GM12878 (cell line): ENCODE data around the gene GRIP2. TPM values are rescaled to one million over a fixed set of nuclear protein-coding genes. Genes with fewer than 3 reads are reported as not detected.

Experiments
- ATAC-seq: fragments of 200-7000 bp; cut with Tn5 transposase; 3 replicates; pipeline ENCODE4 v1.9.1; 2020; ENCODE audit warnings: mild to moderate bottlenecking, moderate library complexity
- BruUV-seq: library from RNA; stranded (reverse); fragments of 400-500 nt; replicated peaks from 2 replicates; lab custom pipeline; 2021; lab: Mats Ljungman, UMichigan
- CTCF ChIA-PET: fragments of 300-600 bp; sonication (Branson Sonifier 250); formaldehyde crosslinking; extraction: SDS; loops from one replicate; lab custom pipeline; 2021; ENCODE audit warnings: inconsistent platforms; lab: Yijun Ruan, JAX
- POLR2A ChIA-PET: fragments of 350-600 bp; formaldehyde crosslinking; extraction: SDS; loops from one replicate; lab custom pipeline; 2021; ENCODE audit warnings: inconsistent platforms; lab: Charles Lee
- RAD21 ChIA-PET: fragments of 300-600 bp; sonication (Branson Sonifier 250); formaldehyde crosslinking; loops from one replicate; lab custom pipeline; 2023; ENCODE audit warnings: antibody characterized with exemption; ENCODE audit not compliant: unreplicated experiment; lab: Charles Lee
- SMC1A ChIA-PET: fragments of 300-600 bp; sonication (Branson Sonifier 250); formaldehyde crosslinking; loops from one replicate; lab custom pipeline; 2023; ENCODE audit not compliant: unreplicated experiment, uncharacterized antibody; lab: Charles Lee
- DNase-seq: peaks from one replicate; pipeline ENCODE4 v3.0.0-alpha.2; 2011; ENCODE audit warnings: low read depth, low spot score
- FAIRE-seq: peaks from 3 replicates; lab custom pipeline; 2011; peaks lifted over from hg19 to GRCh38; lab: Jason Lieb, UNC
- H2AFZ ChIP-seq: 2 replicates; pipeline ENCODE4 v1.6.0; 2011; ENCODE audit warnings: low read depth, low read length, control low read depth; ENCODE audit not compliant: control insufficient read depth
- H3K27ac ChIP-seq: 2 replicates; pipeline ENCODE4 v1.5.1; 2011; ENCODE audit warnings: control low read depth; ENCODE audit not compliant: control insufficient read depth, insufficient read depth
- H3K27me3 ChIP-seq, 2 experiments: replicated peaks in 1 of 2; 2 replicates each; pipeline versions ENCODE4 v1.6.0 to v1.6.1; 2011; ENCODE audit warnings: low read length in 1 of 2; ENCODE audit not compliant: control insufficient read depth in 2 of 2, insufficient read depth in 2 of 2
- H3K36me3 ChIP-seq, 2 experiments: 2 replicates each; pipeline ENCODE4 v1.5.1; 2011; ENCODE audit warnings: low read length in 1 of 2; ENCODE audit not compliant: control insufficient read depth in 2 of 2, insufficient read depth in 2 of 2
- H3K4me1 ChIP-seq: 2 replicates; pipeline ENCODE4 v1.6.1; 2011; ENCODE audit warnings: mild to moderate bottlenecking, low read length, moderate library complexity, mixed read lengths; ENCODE audit not compliant: control insufficient read depth, insufficient read depth
- H3K4me2 ChIP-seq: 2 replicates; pipeline ENCODE4 v1.6.0; 2011; ENCODE audit warnings: control low read depth; ENCODE audit not compliant: control insufficient read depth, insufficient read depth
- H3K4me3 ChIP-seq: fragments of 200-600 bp; sonication (generic); 2 replicates; pipeline ENCODE4 v1.5.1; 2016
- H3K79me2 ChIP-seq: 2 replicates; pipeline ENCODE4 v1.6.0; 2011; ENCODE audit warnings: low read length; ENCODE audit not compliant: control insufficient read depth, insufficient read depth
- H3K9ac ChIP-seq: 2 replicates; pipeline ENCODE4 v1.8.0; 2011; ENCODE audit warnings: low read length, control low read depth, mixed read lengths; ENCODE audit not compliant: control insufficient read depth, insufficient read depth
- H3K9me3 ChIP-seq: replicated peaks from 3 replicates; pipeline ENCODE4 v1.5.1; 2011; ENCODE audit warnings: mild to moderate bottlenecking, low read length; ENCODE audit not compliant: control insufficient read depth, insufficient read depth
- H4K20me1 ChIP-seq: 2 replicates; pipeline ENCODE4 v1.6.0; 2011; ENCODE audit not compliant: control insufficient read depth, insufficient read depth
- EZH2 ChIP-seq: IDR thresholded peaks from 2 replicates; pipeline ENCODE4 v1.6.1; 2012; ENCODE audit warnings: low read depth, mild to moderate bottlenecking, control low read depth, inconsistent platforms, low read length, borderline replicate concordance; ENCODE audit not compliant: control insufficient read depth
- HDAC2 ChIP-seq: fragments of 200-600 bp; sonication (generic); IDR thresholded peaks from 2 replicates; pipeline ENCODE4 v1.6.1; 2017
- IKZF2 ChIP-seq, 2 experiments: fragments of 450-650 bp; IDR thresholded peaks; 2 replicates each; pipeline ENCODE4 v1.6.1; 2017; ENCODE audit warnings: mild to moderate bottlenecking in 2 of 2, moderate library complexity in 2 of 2
- MXI1 ChIP-seq: fragments of 150-350 bp; IDR thresholded peaks from 2 replicates; pipeline ENCODE4 v1.6.1; 2011; ENCODE audit warnings: low read depth, mild to moderate bottlenecking, inconsistent platforms, low read length, improper control_type of control experiment
- NFYB ChIP-seq: IDR thresholded peaks from 2 replicates; pipeline ENCODE4 v1.6.1; 2011; ENCODE audit warnings: low read depth, mild to moderate bottlenecking, low read length, improper control_type of control experiment, moderate library complexity; ENCODE audit not compliant: insufficient read depth
- POLR2AphosphoS5 ChIP-seq: IDR thresholded peaks from 2 replicates; pipeline ENCODE4 v1.6.1; 2011; ENCODE audit warnings: mild to moderate bottlenecking, low read length, inconsistent platforms
- SUPT20H ChIP-seq: IDR thresholded peaks from 2 replicates; pipeline ENCODE4 v1.6.1; 2011; ENCODE audit warnings: low read depth, mild to moderate bottlenecking, low read length, moderate library complexity, borderline replicate concordance; ENCODE audit not compliant: control insufficient read depth
- USF1 ChIP-seq: IDR thresholded peaks from 2 replicates; pipeline ENCODE4 v1.6.1; 2011; ENCODE audit warnings: borderline replicate concordance, low read depth, mild to moderate bottlenecking, moderate library complexity, mixed read lengths, low read length; ENCODE audit not compliant: insufficient read depth; ENCODE audit errors: extremely low read length
- WGBS: methylation state at CpG from one replicate; pipeline ENCODE4 v1.1.6; 2016; ENCODE audit warnings: low lambda C conversion rate; ENCODE audit not compliant: insufficient replicate concordance, insufficient coverage; ENCODE audit errors: missing lambda C conversion rate; 5-methylcytosine and 5-hydroxymethylcytosine counted together
- in situ Hi-C: fragments of 300-500 bp; cut with MboI; formaldehyde crosslinking; loops from 9 replicates; pipeline ENCODE4 v1.14.3; 2018; ENCODE audit warnings: mixed read lengths
- intact Hi-C: fragments of 100-400 bp; cut with micrococcal nuclease; formaldehyde crosslinking; loops from one replicate; pipeline ENCODE4 v1.14.2; 2022; ENCODE audit not compliant: unreplicated experiment
- polyA plus RNA-seq, 11 experiments: library from polyadenylated mRNA; depleted of rRNA in 4 of 11; unstranded in 6 of 11; stranded (reverse) in 5 of 11; fragments of >200 nt; fragmentation: Nextera tagmentation in 4 of 11; fragmentation: Illumina TruSeq in 1 of 11; extraction: Ambion mirVana in 4 of 11; extraction: Trizol in 1 of 11; gene quantifications; 1 replicate in 1 of 11; 2 replicates in 10 of 11; pipeline versions ENCODE4 v1.2.1 to v1.2.3, GENCODE V29; 2011 to 2016; ENCODE audit warnings: inconsistent platforms in 2 of 11, missing spikeins in 2 of 11, low read depth in 1 of 11
- total RNA-seq, 4 experiments: library from RNA; depleted of rRNA in 3 of 4; stranded (reverse); fragments of >200 nt in 3 of 4; fragmentation: Illumina TruSeq in 1 of 4; extraction: Trizol in 1 of 4; gene quantifications; 2 replicates each; pipeline versions ENCODE4 v1.2.1 to v1.2.3, GENCODE V29; 2013 to 2021
- TF ChIP-seq, protein P1 (sequence below): IDR thresholded peaks from 2 replicates; pipeline ENCODE4 v1.6.1; 2012; ENCODE audit warnings: low read length, inconsistent platforms
- TF ChIP-seq, protein P2 (sequence below): fragments of 450-650 bp; IDR thresholded peaks from 2 replicates; pipeline ENCODE4 v1.6.1; 2017; ENCODE audit warnings: borderline replicate concordance
- TF ChIP-seq, protein P3 (sequence below): IDR thresholded peaks from 2 replicates; pipeline ENCODE4 v1.6.1; 2011; ENCODE audit warnings: borderline replicate concordance, low read depth, mild to moderate bottlenecking, moderate library complexity, low read length; ENCODE audit not compliant: insufficient read depth, poor library complexity, severe bottlenecking

Gene GRIP2
- total and polyA plus RNA-seq, 10 of the 15 experiments (the other 5 are each of a cell fraction or from before 2014, with no cell fraction given): not detected

- in situ Hi-C loops: no loop called here
- POLR2A ChIA-PET: no interaction called here
These were observed 41.3 kb upstream of the GRIP2 start for GRCh38 chr3:14581334-14582044.

GRCh38 chr3:14577897-14578296 lies 37.8 kb upstream of the GRIP2 start:
- Histone ChIP-seq H3K27ac (no peak overlapping the region), H3K36me3 (no peaks in the 10 kb centered on the region), H3K79me2 (no peaks in the 10 kb centered on the region), H3K9me3 (no peaks in the 10 kb centered on the region), H3K4me2 (no peak overlapping the region), H4K20me1 (no peaks in the 10 kb centered on the region), H2AFZ (no peak overlapping the region), H3K9ac (no peak overlapping the region), H3K4me3 (no peak overlapping the region), H3K27me3 (peaks cover 0 to 3% of the 10 kb centered on the region in 2 experiments; a peak in 1 of 4 replicates), H3K4me1 (no peaks in the 10 kb centered on the region)
- SMC1A ChIA-PET: interaction anchor here (0.7 kb wide), 2 partner anchors 54 to 229 kb away, joined by 3 read pairs; no protein-coding TSS in a partner anchor
- POLR2A ChIA-PET: no interaction called here
- DNase-seq (no peak), FAIRE-seq (no peak), ATAC-seq (no peak)
- in situ Hi-C loops (no loop called here), intact Hi-C loops (no loop called here)
- CTCF ChIA-PET: interaction anchor here (0.6 kb wide), 1 partner anchor 377 kb away, joined by 3 read pairs; no protein-coding TSS in a partner anchor
- 12% methylated on average over 5 of the region's 5 CpGs for WGBS
- BruUV-seq: no TSS peak
- RAD21 ChIA-PET: no interaction called here
- TF ChIP-seq, protein P1, sequence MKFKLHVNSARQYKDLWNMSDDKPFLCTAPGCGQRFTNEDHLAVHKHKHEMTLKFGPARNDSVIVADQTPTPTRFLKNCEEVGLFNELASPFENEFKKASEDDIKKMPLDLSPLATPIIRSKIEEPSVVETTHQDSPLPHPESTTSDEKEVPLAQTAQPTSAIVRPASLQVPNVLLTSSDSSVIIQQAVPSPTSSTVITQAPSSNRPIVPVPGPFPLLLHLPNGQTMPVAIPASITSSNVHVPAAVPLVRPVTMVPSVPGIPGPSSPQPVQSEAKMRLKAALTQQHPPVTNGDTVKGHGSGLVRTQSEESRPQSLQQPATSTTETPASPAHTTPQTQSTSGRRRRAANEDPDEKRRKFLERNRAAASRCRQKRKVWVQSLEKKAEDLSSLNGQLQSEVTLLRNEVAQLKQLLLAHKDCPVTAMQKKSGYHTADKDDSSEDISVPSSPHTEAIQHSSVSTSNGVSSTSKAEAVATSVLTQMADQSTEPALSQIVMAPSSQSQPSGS: no peak
- TF ChIP-seq POLR2AphosphoS5: no peak
- TF ChIP-seq IKZF2 (IDR thresholded peaks at IDR 0.05): no peak
- TF ChIP-seq, protein P2, sequence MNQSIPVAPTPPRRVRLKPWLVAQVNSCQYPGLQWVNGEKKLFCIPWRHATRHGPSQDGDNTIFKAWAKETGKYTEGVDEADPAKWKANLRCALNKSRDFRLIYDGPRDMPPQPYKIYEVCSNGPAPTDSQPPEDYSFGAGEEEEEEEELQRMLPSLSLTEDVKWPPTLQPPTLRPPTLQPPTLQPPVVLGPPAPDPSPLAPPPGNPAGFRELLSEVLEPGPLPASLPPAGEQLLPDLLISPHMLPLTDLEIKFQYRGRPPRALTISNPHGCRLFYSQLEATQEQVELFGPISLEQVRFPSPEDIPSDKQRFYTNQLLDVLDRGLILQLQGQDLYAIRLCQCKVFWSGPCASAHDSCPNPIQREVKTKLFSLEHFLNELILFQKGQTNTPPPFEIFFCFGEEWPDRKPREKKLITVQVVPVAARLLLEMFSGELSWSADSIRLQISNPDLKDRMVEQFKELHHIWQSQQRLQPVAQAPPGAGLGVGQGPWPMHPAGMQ: no peak
- no peak for TF ChIP-seq MXI1
- TF ChIP-seq SUPT20H: no peak
- TF ChIP-seq, protein P3, sequence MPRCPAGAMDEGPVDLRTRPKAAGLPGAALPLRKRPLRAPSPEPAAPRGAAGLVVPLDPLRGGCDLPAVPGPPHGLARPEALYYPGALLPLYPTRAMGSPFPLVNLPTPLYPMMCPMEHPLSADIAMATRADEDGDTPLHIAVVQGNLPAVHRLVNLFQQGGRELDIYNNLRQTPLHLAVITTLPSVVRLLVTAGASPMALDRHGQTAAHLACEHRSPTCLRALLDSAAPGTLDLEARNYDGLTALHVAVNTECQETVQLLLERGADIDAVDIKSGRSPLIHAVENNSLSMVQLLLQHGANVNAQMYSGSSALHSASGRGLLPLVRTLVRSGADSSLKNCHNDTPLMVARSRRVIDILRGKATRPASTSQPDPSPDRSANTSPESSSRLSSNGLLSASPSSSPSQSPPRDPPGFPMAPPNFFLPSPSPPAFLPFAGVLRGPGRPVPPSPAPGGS: no peak

More at GRCh38 chr3:14581334-14582044, 41.3 kb upstream of the GRIP2 start:
- no peak for TF ChIP-seq HDAC2
- peak; percentile 67; the same call in 1 of the 2 replicates for TF ChIP-seq NFYB
- no peak for TF ChIP-seq EZH2
- TF ChIP-seq USF1: peak; percentile 9
- H3K27me3 ChIP-seq: peaks cover 3 to 6% of the 10 kb centered on the region in 2 experiments
- no peaks in the 10 kb centered on the region for H3K9me3 ChIP-seq
- DNase-seq (no peak), FAIRE-seq (no peak), ATAC-seq (no peak)
- H3K36me3 ChIP-seq: no peaks in the 10 kb centered on the region
- RAD21 ChIA-PET: no interaction called here
- H3K79me2 ChIP-seq: no peaks in the 10 kb centered on the region
- SMC1A ChIA-PET: no interaction called here
- intact Hi-C loops: no loop called here
- H3K27ac ChIP-seq: no peak overlapping the region
- no peaks in the 10 kb centered on the region for H4K20me1 ChIP-seq
- 4% methylated on average over 5 of the region's 5 CpGs for WGBS
- no TSS peak for BruUV-seq
- no peak overlapping the region for H3K4me2 ChIP-seq
- H3K4me1 ChIP-seq: no peaks in the 10 kb centered on the region
- H3K9ac ChIP-seq: no peak overlapping the region
- no peak overlapping the region for H2AFZ ChIP-seq
- H3K4me3 ChIP-seq: no peak overlapping the region
- CTCF ChIA-PET: no interaction called here
